Psoas muscle (tissue), 8 donors: ENCODE data around the gene MED13L. TPM values are rescaled to one million over a fixed set of nuclear protein-coding genes. Genes with fewer than 3 reads are reported as not detected.

Experiments used
- ATAC-seq, 4 donors: fragments of 200-7000 bp; cut with Tn5 transposase; one replicate each; pipeline ENCODE4 v1.9.1; 2020; ENCODE audit warnings: moderate library complexity in 3 of 4, mild to moderate bottlenecking in 2 of 4
- DNase-seq, 2 donors: peaks; one replicate each; pipeline ENCODE4 v3.0.0-alpha.2; 2020
- H3K27ac ChIP-seq: fragments of 200-600 bp; one replicate; pipeline ENCODE4 v1.8.0; 2022
- H3K27me3 ChIP-seq, 3 donors: fragments of 200-600 bp in 1 of 3; one replicate each; pipeline versions ENCODE4 v1.6.1 to v1.8.0; 2013 to 2022; ENCODE audit warnings: low read length in 2 of 3, mild to moderate bottlenecking in 2 of 3, moderate library complexity in 1 of 3; ENCODE audit not compliant: insufficient read depth in 3 of 3
- H3K36me3 ChIP-seq, 2 donors: fragments of 200-600 bp in 1 of 2; one replicate each; pipeline versions ENCODE4 v1.6.1 to v1.8.0; 2013 to 2022; ENCODE audit warnings: low read depth in 1 of 2, mild to moderate bottlenecking in 1 of 2, moderate library complexity in 1 of 2; ENCODE audit not compliant: insufficient read depth in 1 of 2
- H3K4me1 ChIP-seq: fragments of 200-600 bp; one replicate; pipeline ENCODE4 v1.8.0; 2022
- H3K4me3 ChIP-seq: fragments of 200-600 bp; one replicate; pipeline ENCODE4 v1.8.0; 2022; ENCODE audit warnings: mild to moderate bottlenecking
- H3K9me3 ChIP-seq: fragments of 200-600 bp; one replicate; pipeline ENCODE4 v1.8.0; 2022
- CTCF ChIP-seq: fragments of 200-600 bp; IDR thresholded peaks from one replicate; pipeline ENCODE4 v1.8.0; 2022; ENCODE audit warnings: antibody characterized with exemption
- WGBS, 3 donors: extraction: QIAGEN DNeasy Blood & Tissue Kit; methylation state at CpG; one replicate each; pipeline versions ENCODE4 v1.1.6 to v1.1.7; 2013; 5-methylcytosine and 5-hydroxymethylcytosine counted together
- intact Hi-C, 2 donors: fragments of 100-400 bp; cut with DNase I; formaldehyde crosslinking; loops; one replicate each; pipeline versions ENCODE4 v1.11.0 to v1.14.2; 2022
- polyA plus RNA-seq, 3 donors: library from polyadenylated mRNA; stranded (reverse); fragments of 200-250 nt; gene quantifications; one replicate each; pipeline ENCODE4 v1.2.3, GENCODE V29; 2013
- total RNA-seq, 4 donors: library from RNA; stranded (reverse); fragmentation: NEBNext Ultra II Directional in 2 of 4; extraction: Animal tissue kit (Norgen Biotek cat#: 25700) in 2 of 4; gene quantifications; one replicate each; pipeline versions ENCODE4 v1.2.1 to v1.2.4, GENCODE V29; 2021 to 2023
- donor health status: healthy with polysubstance abuse.
- donor health status: DM: no; HTN: no; CAD: no; lungs with moderate emphysema.
- donor health status: Bipolar disorder and iron deficiency.
- donor health status: healthy.
- donor health status: DM: yes; HTN: yes; CAD: no.
- donor health status: DM: no; HTN: no; CAD: no.
- donor health status: DM: no; HTN: no; CAD: no.
- donor health status: DM: yes; HTN: yes; CAD: no.

MED13L gene
- total and polyA plus RNA-seq, 7 donors, result 8.9 to 90.5 (median 72.5) TPM

GRCh38 chr12:116068853-116069252, 208.6 kb downstream of the MED13L start:
- ATAC-seq, result peak; percentile 48 to 76 (median 62)
- Histone ChIP-seq H3K27me3 (no peaks in the 10 kb centered on the region), H3K36me3 (no peaks in the 10 kb centered on the region), H3K4me1 (peaks cover 84% of the 10 kb centered on the region), H3K27ac (peak overlapping the region; percentile 59), H3K9me3 (no peaks in the 10 kb centered on the region), H3K4me3 (no peak overlapping the region)
- DNase-seq, result no peak
- intact Hi-C loops, result loop anchor here in 1 of 2 donors (5.0 kb wide), 1 partner anchor 38 kb away; no protein-coding TSS in a partner anchor
- 39 to 65% (median 44%) methylated on average over 9 of the region's 9 CpGs for WGBS, 3 donors
- no peak for TF ChIP-seq CTCF

- no peak for ATAC-seq
- TF ChIP-seq CTCF, result no peak
- H3K4me3 ChIP-seq, result no peak overlapping the region
- no peaks in the 10 kb centered on the region for H3K27me3 ChIP-seq
- intact Hi-C loops, result loop anchor here in 1 of 2 donors (5.0 kb wide), 1 partner anchor 39 kb away; no protein-coding TSS in a partner anchor
- peaks cover 89% of the 10 kb centered on the region for H3K4me1 ChIP-seq
- DNase-seq, result no peak
- no peaks in the 10 kb centered on the region for H3K36me3 ChIP-seq
- H3K27ac ChIP-seq, result peak overlapping the region; percentile 59
- no peaks in the 10 kb centered on the region for H3K9me3 ChIP-seq
Measured at GRCh38 chr12:116068371-116068770, 209.1 kb downstream of the MED13L start.

GRCh38 chr12:116067892-116068291, 209.6 kb downstream of the MED13L start:
- ATAC-seq, result no peak
- Histone ChIP-seq H3K27me3 (no peaks in the 10 kb centered on the region), H3K36me3 (no peaks in the 10 kb centered on the region), H3K4me1 (peaks cover 91% of the 10 kb centered on the region), H3K27ac (peak overlapping the region; percentile 59), H3K4me3 (no peak overlapping the region), H3K9me3 (no peaks in the 10 kb centered on the region)
- no peak for TF ChIP-seq CTCF
- WGBS, 3 donors, result 52 to 61% (median 56%) methylated on average over 3 of the region's 3 CpGs
- no peak for DNase-seq
- intact Hi-C loops, result loop anchor here in 1 of 2 donors (5.0 kb wide), 1 partner anchor 39 kb away; no protein-coding TSS in a partner anchor

GRCh38 chr12:116066381-116067230, 210.9 kb downstream of the MED13L start:
- ATAC-seq, result no peak
- Histone ChIP-seq H3K27ac (no peak overlapping the region), H3K4me1 (peaks cover 87% of the 10 kb centered on the region), H3K36me3 (no peaks in the 10 kb centered on the region), H3K4me3 (no peak overlapping the region), H3K27me3 (no peaks in the 10 kb centered on the region), H3K9me3 (no peaks in the 10 kb centered on the region)
- DNase-seq, result peak in 1 of 2 donors; percentile 24
- intact Hi-C loops, result loop anchor here in 1 of 2 donors (5.0 kb wide), 1 partner anchor 41 kb away; no protein-coding TSS in a partner anchor
- TF ChIP-seq CTCF, result peak; percentile 56
- WGBS, 3 donors, result 77 to 78% (median 78%) methylated on average over 7 of the region's 7 CpGs
